Panc1 (cell line): ENCODE measurements around the gene GRID1. TPM values are rescaled to one million over a fixed set of nuclear protein-coding genes. Genes with fewer than 3 reads are reported as not detected.

Experiments
- ATAC-seq: fragments of 200-7000 bp; cut with Tn5 transposase; 2 replicates; pipeline ENCODE4 v1.9.1; 2020; ENCODE audit warnings: mild to moderate bottlenecking, moderate library complexity
- BruUV-seq: library from RNA; stranded (reverse); fragments of 400-500 nt; replicated peaks from 2 replicates; lab custom pipeline; 2021; lab: Mats Ljungman, UMichigan
- CTCF ChIA-PET: fragments of 300-600 bp; sonication (Branson Sonifier 250); formaldehyde crosslinking; loops from one replicate; lab custom pipeline; 2022; ENCODE audit warnings: antibody characterized with exemption; lab: Charles Lee
- POLR2A ChIA-PET: fragments of 300-600 bp; sonication (Branson Sonifier 250); formaldehyde crosslinking; loops from one replicate; lab custom pipeline; 2022; ENCODE audit warnings: antibody characterized with exemption; lab: Charles Lee
- DNase-seq: peaks from one replicate; pipeline ENCODE4 v3.0.0-alpha.2; 2010; ENCODE audit warnings: low read depth, low spot score
- H3K27ac ChIP-seq: 2 replicates; pipeline ENCODE4 v1.5.1; 2011; ENCODE audit warnings: mild to moderate bottlenecking, low read length, inconsistent platforms
- H3K27me3 ChIP-seq: fragments of 200-500 bp; sonication (Bioruptor generic); 2 replicates; pipeline ENCODE4 v1.6.0; 2014; ENCODE audit warnings: low read length, inconsistent platforms; ENCODE audit not compliant: control insufficient read depth, insufficient read depth
- H3K36me3 ChIP-seq: fragments of 200-500 bp; sonication (Bioruptor generic); 2 replicates; pipeline ENCODE4 v1.5.1; 2014; ENCODE audit warnings: inconsistent platforms, mild to moderate bottlenecking, low read length, moderate library complexity; ENCODE audit not compliant: control insufficient read depth, insufficient read depth
- H3K4me1 ChIP-seq: 2 replicates; pipeline ENCODE4 v1.5.1; 2011; ENCODE audit warnings: inconsistent platforms, mild to moderate bottlenecking, low read length, moderate library complexity; ENCODE audit not compliant: control insufficient read depth, insufficient read depth
- H3K4me3 ChIP-seq, 2 experiments: 2 replicates each; pipeline ENCODE4 v1.5.1; 2011 to 2012; ENCODE audit warnings: low read depth in 2 of 2, low read length in 2 of 2, mild to moderate bottlenecking in 2 of 2, inconsistent platforms in 1 of 2, moderate library complexity in 1 of 2
- H3K9me3 ChIP-seq: fragments of 200-500 bp; sonication (Bioruptor generic); 2 replicates; pipeline ENCODE4 v1.5.1; 2014; ENCODE audit warnings: low read depth, mild to moderate bottlenecking, inconsistent platforms, low read length, moderate library complexity; ENCODE audit not compliant: control insufficient read depth, insufficient read depth
- CTCF ChIP-seq: fragments of 450-650 bp; IDR thresholded peaks from 2 replicates; pipeline ENCODE4 v1.5.1; 2017; ENCODE audit warnings: mild to moderate bottlenecking
- POLR2AphosphoS5 ChIP-seq: IDR thresholded peaks from 2 replicates; pipeline ENCODE4 v1.6.1; 2012; ENCODE audit warnings: mild to moderate bottlenecking, low read depth, low read length, moderate library complexity
- REST ChIP-seq, 2 experiments: IDR thresholded peaks; 2 replicates each; pipeline ENCODE4 v1.6.1; 2011 to 2012; ENCODE audit warnings: low read depth in 2 of 2, control low read depth in 1 of 2, low read length in 1 of 2, mild to moderate bottlenecking in 1 of 2, moderate library complexity in 1 of 2; ENCODE audit not compliant: insufficient read depth in 1 of 2
- SIN3A ChIP-seq: IDR thresholded peaks from 2 replicates; pipeline ENCODE4 v1.6.1; 2012; ENCODE audit warnings: low read depth, mild to moderate bottlenecking, low read length, moderate library complexity, borderline replicate concordance; ENCODE audit not compliant: insufficient read depth
- TCF7L2 ChIP-seq: IDR thresholded peaks from 2 replicates; pipeline ENCODE4 v1.6.1; 2011; ENCODE audit warnings: mild to moderate bottlenecking, low read depth, low read length, inconsistent platforms
- in situ Hi-C: cut with HindIII; loops from 2 replicates; pipeline ENCODE4 v1.10.0; 2016; ENCODE audit warnings: low sequenced_read_pairs, low pct_unique_long_range_greater_than_20kb
- intact Hi-C: fragments of 100-400 bp; cut with micrococcal nuclease; formaldehyde crosslinking; loops from one replicate; pipeline ENCODE4 v1.10.0; 2022; ENCODE audit not compliant: unreplicated experiment
- total RNA-seq: library from RNA; stranded (reverse); gene quantifications from one replicate; pipeline ENCODE4 v1.2.1, GENCODE V29; 2021; ENCODE audit not compliant: unreplicated experiment

GRID1 gene
- total RNA-seq, 1 experiment from 2014 or later = 2.3 TPM

- H3K4me1 ChIP-seq = peaks cover 9% of the 10 kb centered on the region
- no peak for TF ChIP-seq POLR2AphosphoS5
- TF ChIP-seq TCF7L2 = no peak
- no peak for TF ChIP-seq SIN3A
- no peak for TF ChIP-seq REST (IDR thresholded peaks at IDR 0.05; ENCODE audit: insufficient read depth in 1 of 2, low read depth in 2 of 2, low read length in 1 of 2)
- TF ChIP-seq CTCF = no peak
- no TSS peak for BruUV-seq
- H3K27me3 ChIP-seq = no peaks in the 10 kb centered on the region
- ATAC-seq (0 out of 2 replicates have a peak, but pooled peaks have one; percentile 22), DNase-seq (no peak)
- POLR2A ChIA-PET = no interaction called here
- no peaks in the 10 kb centered on the region for H3K36me3 ChIP-seq
- in situ Hi-C loops (no loop called here), intact Hi-C loops (no loop called here)
- H3K4me3 ChIP-seq = no peak overlapping the region
- H3K9me3 ChIP-seq = no peaks in the 10 kb centered on the region
- no peak overlapping the region for H3K27ac ChIP-seq
- CTCF ChIA-PET = no interaction called here
Observed at GRCh38 chr10:85916286-85916685, 450.3 kb downstream of the GRID1 start.

GRCh38 chr10:85915245-85915846 is 451.2 kb downstream of the GRID1 start:
- H3K4me1 ChIP-seq = peaks cover 9% of the 10 kb centered on the region
- in situ Hi-C loops (no loop called here), intact Hi-C loops (no loop called here)
- no peak overlapping the region for H3K27ac ChIP-seq
- no peak overlapping the region for H3K4me3 ChIP-seq
- ChIA-PET CTCF (no interaction called here), POLR2A (no interaction called here)
- no peak for DNase-seq
- H3K27me3 ChIP-seq = no peaks in the 10 kb centered on the region
- no peaks in the 10 kb centered on the region for H3K36me3 ChIP-seq
- no TSS peak for BruUV-seq
- TF ChIP-seq SIN3A (no peak), REST (IDR thresholded peaks at IDR 0.05; ENCODE audit: insufficient read depth in 1 of 2, low read depth in 2 of 2, low read length in 1 of 2) (no peak), POLR2AphosphoS5 (no peak), TCF7L2 (no peak), CTCF (no peak)
- no peaks in the 10 kb centered on the region for H3K9me3 ChIP-seq
- no peak for ATAC-seq
